Stimulated activated CD4-positive, alpha-beta T cell treated with anti-CD3 and anti-CD28 coated beads, Interleukin-4, amount 100 ng/mL, for 1 hour (primary cell): Measurements from ENCODE around the gene MEIS2.

Source experiments
- DNase-seq: peaks from one replicate; pipeline ENCODE4 v3.0.0-alpha.2; 2020

MEIS2 gene

GRCh38 chr15:37112171-37112570, 11.8 kb upstream of the MEIS2 start:
- no peak for DNase-seq

DNA sequence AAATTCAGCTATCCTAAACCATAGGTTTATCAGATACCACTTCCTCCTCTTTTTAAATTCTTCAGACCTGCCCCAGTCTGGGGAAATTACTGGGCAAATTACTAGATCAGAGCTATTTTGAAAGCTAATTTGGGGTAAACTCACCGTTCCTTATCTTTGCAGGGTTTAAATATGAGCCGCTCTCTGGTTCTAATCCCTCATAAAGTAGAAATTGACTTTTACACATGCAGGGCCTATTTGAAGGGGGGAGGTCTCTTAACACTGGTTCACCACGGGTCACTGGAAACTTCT, 11.0 kb upstream of the MEIS2 start:
- no peak for DNase-seq

DNA sequence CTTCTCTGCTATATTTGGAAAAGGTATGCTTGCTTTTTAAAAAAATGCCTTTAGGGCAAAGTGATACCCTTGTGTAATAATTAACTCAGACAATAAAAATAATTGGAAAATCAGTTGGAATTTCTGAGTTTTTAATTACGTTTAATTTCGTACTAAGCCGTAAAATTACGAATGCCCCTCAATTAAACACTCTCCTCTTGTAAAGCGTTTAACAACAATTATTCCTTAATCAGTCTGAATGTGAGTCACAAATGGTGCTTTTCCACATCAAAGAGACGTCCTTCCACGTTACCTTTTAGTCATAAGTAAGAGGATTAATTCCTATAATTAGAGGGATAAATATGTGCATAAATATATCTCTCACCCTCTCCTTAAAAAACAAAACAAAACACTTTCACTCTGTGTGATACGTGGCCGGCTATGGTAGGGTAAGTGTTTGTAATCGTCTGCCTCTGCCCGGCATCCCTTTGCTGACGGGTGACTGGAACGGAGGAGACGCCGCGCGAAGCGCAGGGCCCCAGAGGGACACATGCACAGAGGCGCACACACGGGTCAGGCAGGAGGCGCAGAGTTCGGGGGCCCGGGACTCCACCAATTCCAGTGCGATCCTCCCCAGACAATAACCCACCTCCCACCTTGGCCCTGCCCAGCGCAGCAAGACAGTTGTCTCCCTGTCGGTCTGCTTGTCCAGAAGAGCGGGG, 9.7 kb upstream of the MEIS2 start:
- DNase-seq = no peak

- no peak for DNase-seq
Observed at GRCh38 chr15:37109168-37109871, 9.0 kb upstream of the MEIS2 start.

GRCh38 chr15:37108381-37109167, 8.2 kb upstream of the MEIS2 start:
- no peak for DNase-seq

DNA sequence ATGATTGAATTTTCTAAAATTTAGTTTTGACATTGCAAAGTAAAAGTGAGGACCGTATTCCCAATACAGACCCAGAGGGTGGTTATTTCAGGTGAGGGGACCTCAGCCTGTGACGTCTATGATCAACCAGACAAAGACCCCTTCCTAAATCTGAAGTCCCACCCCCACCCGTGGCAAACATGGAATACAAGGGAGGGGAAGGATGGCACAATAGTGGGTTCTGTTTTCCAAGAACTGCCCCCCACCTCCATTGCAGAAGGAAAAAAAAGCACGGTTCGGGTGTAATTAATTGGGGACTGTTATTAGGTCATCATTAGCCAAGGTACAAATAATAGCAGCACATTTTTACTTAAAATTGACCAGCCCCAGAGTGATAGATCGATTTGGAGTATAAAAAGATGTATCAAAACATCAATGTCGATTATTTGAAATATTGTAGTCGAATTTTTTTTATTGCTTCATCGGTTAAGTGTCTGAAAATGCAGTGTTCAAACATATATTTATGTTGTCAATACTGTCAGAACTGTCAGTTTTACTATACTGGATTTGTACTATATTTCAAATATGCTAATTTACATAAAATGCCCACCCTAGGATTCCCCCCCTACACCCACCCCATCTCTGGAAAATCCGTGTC, 7.5 kb upstream of the MEIS2 start:
- no peak for DNase-seq

DNA sequence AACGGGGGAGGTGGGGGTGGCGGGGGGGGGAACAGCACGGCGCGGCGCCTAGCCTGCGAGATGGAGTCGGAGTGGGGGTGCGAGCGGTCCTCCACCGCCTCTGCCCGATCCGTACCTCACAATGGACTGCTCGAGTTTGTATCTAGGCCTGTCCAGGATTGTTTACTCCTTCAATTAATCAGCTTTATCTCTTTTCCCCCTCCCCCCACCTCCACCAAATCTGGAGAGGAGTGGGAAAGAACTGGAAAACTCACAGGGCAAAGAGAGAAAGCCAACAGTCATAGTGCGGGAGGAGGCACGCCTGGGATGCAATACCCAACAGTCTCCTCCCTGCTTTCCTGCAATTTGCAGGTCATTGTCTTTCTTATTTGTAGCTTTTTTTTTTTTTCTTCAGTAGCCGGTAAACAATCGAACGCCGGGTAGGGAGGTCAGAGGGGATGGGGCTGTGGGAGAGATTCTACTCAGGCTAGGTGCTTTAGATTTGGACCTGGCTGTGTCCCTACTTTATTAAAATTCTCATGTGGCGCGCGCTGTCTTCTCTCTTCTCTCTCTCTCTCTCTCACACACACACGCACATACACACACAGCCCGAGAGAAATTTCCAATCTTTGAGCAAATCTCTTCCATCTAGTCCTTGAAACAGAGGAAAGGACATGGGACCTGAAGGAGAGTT, 6.9 kb upstream of the MEIS2 start:
- no peak for DNase-seq

DNA sequence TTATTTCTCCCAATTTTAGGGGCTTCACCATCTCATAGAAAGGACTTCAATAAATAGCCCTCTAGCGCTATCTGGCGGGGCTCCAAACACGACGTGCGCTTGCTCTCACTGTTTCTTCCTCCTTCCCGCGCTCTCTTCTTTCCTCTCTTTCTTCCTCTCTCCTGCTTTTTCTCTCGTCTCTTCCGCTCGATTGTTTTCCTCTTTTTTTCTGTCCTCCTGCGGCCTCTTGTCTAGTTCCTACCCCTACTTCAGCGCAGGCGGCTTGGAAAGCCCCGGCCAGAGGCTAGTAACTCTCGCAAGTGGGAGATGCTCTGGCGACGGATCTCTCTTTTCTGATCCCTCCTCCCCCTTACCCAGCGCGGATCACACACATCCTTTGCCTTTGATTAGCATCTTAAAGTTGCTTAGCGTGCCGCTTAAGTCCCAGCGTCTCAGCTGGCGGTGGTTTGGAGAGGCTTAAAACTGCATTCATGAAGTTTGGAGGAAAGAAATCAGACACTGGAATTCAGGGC, 6.2 kb upstream of the MEIS2 start:
- no peak for DNase-seq

DNA sequence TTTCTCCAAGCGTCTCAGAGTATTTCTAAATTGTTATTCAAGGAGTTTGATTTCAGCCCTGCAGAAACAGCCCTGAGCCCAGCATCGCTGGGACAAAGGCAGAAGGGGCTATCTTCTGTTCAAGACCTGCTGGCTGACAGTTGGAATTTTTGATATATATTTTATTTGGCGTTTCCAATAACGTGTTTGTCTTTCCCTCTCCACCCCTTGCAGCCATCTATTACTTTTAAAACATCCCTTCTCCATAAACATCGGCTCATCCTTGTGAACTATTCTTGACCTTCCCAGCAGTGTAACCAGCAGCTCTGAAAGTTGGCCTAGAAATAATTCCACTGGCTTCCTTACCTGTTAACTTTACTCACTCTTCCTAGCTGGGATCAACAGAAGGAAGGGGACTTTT, 5.5 kb upstream of the MEIS2 start:
- no peak for DNase-seq

- no peak for DNase-seq
Observed at GRCh38 chr15:37105029-37105428, 4.7 kb upstream of the MEIS2 start.

DNA sequence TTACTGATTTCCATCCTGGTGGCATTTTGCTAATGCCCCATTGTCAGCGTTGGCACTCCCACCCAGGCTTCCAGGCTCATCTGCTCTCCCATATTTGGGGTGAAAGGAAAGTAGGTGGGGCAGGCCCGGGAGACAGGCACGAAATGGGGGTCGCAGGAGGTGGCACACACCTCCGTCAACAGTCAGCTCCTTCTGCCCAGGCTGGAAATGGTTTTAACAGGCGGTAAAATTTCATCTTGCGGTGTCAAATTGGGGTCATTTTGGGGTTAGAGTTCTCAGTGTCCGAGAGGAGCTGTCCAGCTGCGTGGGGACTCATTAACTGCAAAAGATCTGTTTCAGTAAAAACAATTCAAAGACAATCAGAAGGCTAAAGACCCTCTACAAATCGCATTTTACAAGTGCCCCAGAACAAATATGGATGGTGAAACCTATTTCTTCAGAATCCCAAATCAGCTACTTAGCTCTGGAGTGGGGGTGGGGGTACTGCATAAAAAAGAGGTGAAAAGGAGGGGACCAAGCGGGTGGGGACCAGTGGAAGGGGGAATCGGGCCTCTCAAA, 4.2 kb upstream of the MEIS2 start:
- DNase-seq = no peak

GRCh38 chr15:37103475-37104423, 3.4 kb upstream of the MEIS2 start:
- DNase-seq = no peak

DNA sequence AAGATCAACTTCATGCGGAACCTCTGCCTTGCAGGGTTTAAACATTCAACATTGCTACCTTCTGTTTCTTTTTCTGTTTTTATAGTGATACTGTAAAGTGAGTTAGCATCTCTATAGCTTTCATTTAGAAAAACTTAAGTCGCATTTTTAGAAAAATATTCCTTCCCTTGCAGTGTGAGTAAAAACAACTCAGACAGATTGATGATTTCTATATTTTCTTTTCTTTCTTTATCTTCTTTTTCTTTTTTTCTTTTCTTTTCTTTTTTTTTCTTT, 2.8 kb upstream of the MEIS2 start:
- no peak for DNase-seq

GRCh38 chr15:37102305-37103162, 2.2 kb upstream of the MEIS2 start:
- DNase-seq = no peak

- DNase-seq = no peak
Observed at GRCh38 chr15:37101980-37102304, 1.6 kb upstream of the MEIS2 start.

DNA sequence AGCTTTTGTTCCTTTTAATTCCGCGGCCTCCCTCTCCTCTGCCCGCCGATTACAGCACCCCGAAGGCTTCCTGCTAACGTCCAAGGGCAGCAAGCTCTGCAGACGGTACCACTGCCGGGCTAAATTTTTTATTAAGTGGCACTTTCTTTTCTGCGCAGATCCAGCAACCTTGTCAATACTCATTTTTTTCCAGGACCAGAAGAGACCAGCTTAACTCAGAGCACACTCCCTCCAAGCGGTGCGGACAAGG, 542 bp upstream of the MEIS2 start:
- DNase-seq = no peak

- DNase-seq = no peak
Observed at GRCh38 chr15:37099319-37100108, 835 bp downstream of the MEIS2 start.

DNA sequence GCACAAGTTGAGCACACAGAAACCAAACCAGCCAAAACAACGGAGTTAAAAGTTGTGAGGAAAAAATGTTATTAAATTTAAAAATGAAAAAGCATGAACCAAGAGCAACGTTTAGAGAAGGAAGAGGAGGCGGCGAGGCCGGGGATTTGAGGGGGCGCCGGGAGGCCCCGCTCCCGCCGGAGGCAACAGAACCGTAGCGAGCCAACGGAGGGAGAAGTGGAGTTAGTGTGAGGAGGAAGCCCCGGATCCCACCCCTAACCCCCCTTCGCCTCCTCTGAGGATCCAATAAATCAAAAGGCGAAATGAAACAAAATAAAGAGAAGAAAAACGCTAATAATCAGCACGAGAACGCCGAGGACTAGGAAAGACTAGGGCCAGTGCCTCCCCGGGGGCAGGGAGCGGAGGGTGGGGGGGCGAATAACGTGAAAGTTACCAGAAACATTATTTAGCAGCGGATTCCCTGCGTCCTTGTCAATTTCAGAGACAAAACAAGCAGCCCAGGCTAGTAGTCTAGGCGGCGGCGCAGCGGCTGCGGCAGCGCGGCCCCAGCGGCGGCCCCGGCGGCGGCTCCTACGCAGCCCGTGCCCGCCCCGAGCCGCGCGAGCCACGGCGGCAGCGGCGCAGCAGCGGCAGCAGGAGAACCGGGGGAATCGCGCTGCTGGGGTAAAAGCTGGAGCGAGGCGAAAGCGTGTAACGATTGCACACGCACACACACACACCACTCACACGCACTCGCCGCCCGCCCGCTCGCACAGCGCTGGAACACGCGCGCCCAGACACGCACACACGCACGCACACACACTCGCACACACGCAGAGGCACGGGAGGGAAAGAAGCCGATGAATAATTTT, 1.7 kb downstream of the MEIS2 start:
- DNase-seq = no peak
